DMS53 (cell line): ENCODE results near the gene BCAR1.
A peak's percentile ranks its signal among the peaks of the same experiment; 100 is the strongest.
"Not testable (repeated sequence)": the region's sequence is repeated elsewhere in the genome, so short reads cannot be mapped to it uniquely, and the experiment has no call there.

Experiments used
- DNase-seq: peaks from one replicate; lab custom pipeline; 2025; lab: John Stamatoyannopoulos, UW

Gene BCAR1

GRCh38 chr16:75224306-75225082 is 26.9 kb downstream of the BCAR1 start:
- DNase-seq = peak; percentile 27

GRCh38 chr16:75223129-75223528 is 28.3 kb downstream of the BCAR1 start:
- not testable (repeated sequence) for DNase-seq

GRCh38 chr16:75222271-75222783 is 29.1 kb downstream of the BCAR1 start:
- DNase-seq = no peak

- DNase-seq = no peak
These were observed 31.6 kb downstream of the BCAR1 start for GRCh38 chr16:75219838-75220237.

- DNase-seq = no peak
These were observed 32.3 kb downstream of the BCAR1 start for GRCh38 chr16:75219088-75219487.

- peak; percentile 10 for DNase-seq
These were observed 33.0 kb downstream of the BCAR1 start, which contains the start of gene CTRB1 for GRCh38 chr16:75218256-75219076. Gene CTRB1, plus strand, starts transcription at chr16:75218988. Its CDS starts 20 bp downstream, at chr16:75219008.

- DNase-seq = no peak
These were observed 34.0 kb downstream of the BCAR1 start for GRCh38 chr16:75217389-75217851.

GRCh38 chr16:75216576-75216975 is 34.8 kb downstream of the BCAR1 start:
- DNase-seq = no peak

GRCh38 chr16:75216127-75216526 is 35.3 kb downstream of the BCAR1 start:
- no peak for DNase-seq

- DNase-seq = not testable (repeated sequence)
These were observed 40.1 kb downstream of the BCAR1 start for GRCh38 chr16:75211286-75211685.

- DNase-seq = no peak
These were observed 41.5 kb downstream of the BCAR1 start for GRCh38 chr16:75209944-75210343.

- not testable (repeated sequence) for DNase-seq
These were observed 41.9 kb downstream of the BCAR1 start for GRCh38 chr16:75209514-75209913.

GRCh38 chr16:75208861-75209505 is 42.4 kb downstream of the BCAR1 start:
- no peak for DNase-seq

- no peak for DNase-seq
These were observed 43.1 kb downstream of the BCAR1 start for GRCh38 chr16:75208242-75208825.

- no peak for DNase-seq
These were observed 43.6 kb downstream of the BCAR1 start for GRCh38 chr16:75207831-75208230.

- no peak for DNase-seq
These were observed 44.5 kb downstream of the BCAR1 start, which contains the start of gene CTRB2 for GRCh38 chr16:75206749-75207451. Gene CTRB2, minus strand, starts transcription at chr16:75207161. Its CDS starts 20 bp downstream, at chr16:75207141.

GRCh38 chr16:75205961-75206748 is 45.3 kb downstream of the BCAR1 start:
- not testable (repeated sequence) for DNase-seq

GRCh38 chr16:75205438-75205837 is 46.0 kb downstream of the BCAR1 start:
- not testable (repeated sequence) for DNase-seq

- not testable (repeated sequence) for DNase-seq
These were observed 46.5 kb downstream of the BCAR1 start for GRCh38 chr16:75204905-75205304.

- no peak for DNase-seq
These were observed 47.0 kb downstream of the BCAR1 start for GRCh38 chr16:75204410-75204758.
